CD4-positive, alpha-beta T cell (primary cell): ENCODE results near the gene LRP1B. TPM values are rescaled to one million over a fixed set of nuclear protein-coding genes. Genes with fewer than 3 reads are reported as not detected.

Source experiments
- ATAC-seq: fragments of 200-7000 bp; cut with Tn5 transposase; one replicate; pipeline ENCODE4 v1.10.0; 2022; ENCODE audit warnings: mild to moderate bottlenecking; ENCODE audit not compliant: poor library complexity
- CTCF ChIA-PET: fragments of 350-600 bp; sonication (Branson Sonifier 250); formaldehyde crosslinking; loops from one replicate; lab custom pipeline; 2021; ENCODE audit warnings: antibody characterized with exemption, inconsistent platforms; lab: Charles Lee
- POLR2A ChIA-PET: fragments of 350-600 bp; sonication (Branson Sonifier 250); formaldehyde crosslinking; loops from one replicate; lab custom pipeline; 2021; ENCODE audit warnings: antibody characterized with exemption, inconsistent platforms; lab: Charles Lee
- DNase-seq, 14 experiments: peaks; one replicate each; pipeline ENCODE4 v3.0.0-alpha.2; 2013 to 2020; ENCODE audit warnings: mixed read lengths in 2 of 14
- H3K27ac ChIP-seq, 2 donors: one replicate each; pipeline versions ENCODE4 v1.5.1 to v1.7.0; 2013; ENCODE audit warnings: low read length in 2 of 2, low read depth in 1 of 2, mild to moderate bottlenecking in 1 of 2
- H3K27me3 ChIP-seq, 2 experiments: 1 replicate in 1 of 2; 2 replicates in 1 of 2; pipeline versions ENCODE4 v1.6.1 to v1.7.0; 2013; ENCODE audit warnings: low read length in 2 of 2, control low read depth in 1 of 2, mild to moderate bottlenecking in 1 of 2, moderate library complexity in 1 of 2; ENCODE audit not compliant: insufficient read depth in 2 of 2, control insufficient read depth in 1 of 2
- H3K36me3 ChIP-seq: one replicate; pipeline ENCODE4 v1.6.1; 2013; ENCODE audit warnings: low read length, control low read depth; ENCODE audit not compliant: insufficient read depth
- H3K4me1 ChIP-seq: one replicate; pipeline ENCODE4 v1.6.1; 2013; ENCODE audit warnings: low read length, control low read depth; ENCODE audit not compliant: insufficient read depth
- H3K4me3 ChIP-seq: one replicate; pipeline ENCODE4 v1.5.1; 2013; ENCODE audit warnings: mild to moderate bottlenecking, low read length, moderate library complexity
- H3K9me3 ChIP-seq, 2 experiments: 1 replicate in 1 of 2; 2 replicates in 1 of 2; pipeline versions ENCODE4 v1.6.1 to v1.7.0; 2013; ENCODE audit warnings: low read length in 2 of 2, mild to moderate bottlenecking in 2 of 2, control low read depth in 1 of 2, moderate library complexity in 1 of 2; ENCODE audit not compliant: control insufficient read depth in 1 of 2, insufficient read depth in 1 of 2
- H3K27ac Mint-ChIP-seq: one replicate; pipeline ENCODE4 v1.8.0; 2020; ENCODE audit warnings: mixed read lengths
- H3K27me3 Mint-ChIP-seq: one replicate; pipeline ENCODE4 v1.8.0; 2021; ENCODE audit warnings: mixed read lengths
- H3K36me3 Mint-ChIP-seq: one replicate; pipeline ENCODE4 v1.8.0; 2021; ENCODE audit warnings: low read depth, mixed read lengths
- H3K4me1 Mint-ChIP-seq: one replicate; pipeline ENCODE4 v1.8.0; 2021; ENCODE audit warnings: low read depth, mixed read lengths
- H3K4me3 Mint-ChIP-seq: one replicate; pipeline ENCODE4 v1.8.0; 2020; ENCODE audit warnings: mild to moderate bottlenecking, mixed read lengths
- H3K9me3 Mint-ChIP-seq: one replicate; pipeline ENCODE4 v1.8.0; 2020; ENCODE audit warnings: mixed read lengths
- CTCF ChIP-seq: fragments of 200-600 bp; IDR thresholded peaks from one replicate; pipeline ENCODE4 v1.8.0; 2022; ENCODE audit warnings: antibody characterized with exemption, mild to moderate bottlenecking
- intact Hi-C, 2 experiments: fragments of 100-400 bp; cut with DNase I in 1 of 2; cut with micrococcal nuclease in 1 of 2; formaldehyde crosslinking; loops; one replicate each; pipeline versions ENCODE4 v1.15.1 to v1.9.0; 2023 to 2025; cut with DNase I, micrococcal nuclease
- total RNA-seq, 174 experiments: library from RNA in 2 of 174; stranded (reverse) in 2 of 174; gene quantifications; one replicate each; pipeline ENCODE4 v1.2.3 and lab custom pipeline; 2021 to 2026

LRP1B gene
- total RNA-seq, 2 experiments from 2014 or later: not detected

- Mint-ChIP-seq H3K4me3 (no peak overlapping the region), H3K27me3 (no peaks in the 10 kb centered on the region), H3K27ac (no peak overlapping the region), H3K4me1 (no peaks in the 10 kb centered on the region), H3K36me3 (no peaks in the 10 kb centered on the region), H3K9me3 (peaks cover 14% of the 10 kb centered on the region)
- H3K36me3 ChIP-seq: no peaks in the 10 kb centered on the region
- no peaks in the 10 kb centered on the region for H3K4me1 ChIP-seq
- H3K27me3 ChIP-seq: no peaks in the 10 kb centered on the region
- intact Hi-C loops: no loop called here
- ATAC-seq (no peak), DNase-seq (no peak)
- ChIA-PET POLR2A (no interaction called here), CTCF (no interaction called here)
- no peak overlapping the region for H3K4me3 ChIP-seq
- H3K27ac ChIP-seq: no peak overlapping the region
- peaks cover 0 to 4% of the 10 kb centered on the region in 2 experiments for H3K9me3 ChIP-seq
- no peak for TF ChIP-seq CTCF
These were observed 1103.6 kb downstream of the LRP1B start for GRCh38 chr2:141027221-141027620.

DNA sequence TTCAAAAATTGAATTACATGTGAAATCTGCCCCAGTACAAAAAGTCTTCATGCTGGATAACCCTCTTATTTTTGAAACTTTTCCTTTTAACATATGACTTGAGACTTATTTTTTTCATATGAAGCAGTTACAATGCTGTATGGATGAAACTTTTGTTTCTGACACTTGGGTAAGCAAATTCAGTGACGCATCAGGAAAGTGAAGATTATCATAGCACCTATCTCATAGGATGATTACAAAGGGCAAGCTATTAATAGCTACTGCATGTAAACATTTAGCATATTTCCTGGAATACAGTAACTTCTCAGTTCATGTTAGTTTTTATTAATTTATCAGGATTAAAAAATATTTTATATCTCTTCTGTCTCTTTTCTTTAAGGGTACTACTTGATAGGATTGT is 1109.2 kb downstream of the LRP1B start:
- H3K4me1 Mint-ChIP-seq: no peaks in the 10 kb centered on the region
- ATAC-seq: no peak
- POLR2A ChIA-PET: no interaction called here

GRCh38 chr2:141021109-141021508 is 1109.7 kb downstream of the LRP1B start:
- DNase-seq: no peak
- ATAC-seq: no peak
- no peak for TF ChIP-seq CTCF
- H3K36me3 Mint-ChIP-seq: no peaks in the 10 kb centered on the region
- peaks cover 0 to 3% of the 10 kb centered on the region in 2 experiments for H3K9me3 ChIP-seq
- H3K36me3 ChIP-seq: no peaks in the 10 kb centered on the region
- no peak overlapping the region for H3K4me3 Mint-ChIP-seq
- ChIA-PET POLR2A (no interaction called here), CTCF (no interaction called here)
- no peak overlapping the region for H3K27ac ChIP-seq
- H3K4me3 ChIP-seq: no peak overlapping the region
- no peaks in the 10 kb centered on the region for H3K27me3 Mint-ChIP-seq
- H3K4me1 Mint-ChIP-seq: no peaks in the 10 kb centered on the region
- H3K9me3 Mint-ChIP-seq: peaks cover 5% of the 10 kb centered on the region
- H3K4me1 ChIP-seq: no peaks in the 10 kb centered on the region
- no peak overlapping the region for H3K27ac Mint-ChIP-seq
- intact Hi-C loops: no loop called here
- H3K27me3 ChIP-seq: no peaks in the 10 kb centered on the region

More for the DNA sequence above, 1109.2 kb downstream of the LRP1B start:
- no peaks in the 10 kb centered on the region for H3K27me3 Mint-ChIP-seq
- H3K9me3 Mint-ChIP-seq: peaks cover 5% of the 10 kb centered on the region
- no peaks in the 10 kb centered on the region for H3K4me1 ChIP-seq
- no peaks in the 10 kb centered on the region for H3K36me3 ChIP-seq
- H3K27ac Mint-ChIP-seq: no peak overlapping the region
- H3K36me3 Mint-ChIP-seq: no peaks in the 10 kb centered on the region
- TF ChIP-seq CTCF: no peak
- H3K27me3 ChIP-seq: no peaks in the 10 kb centered on the region
- intact Hi-C loops: no loop called here
- H3K4me3 Mint-ChIP-seq: no peak overlapping the region
- peaks cover 0 to 3% of the 10 kb centered on the region in 2 experiments for H3K9me3 ChIP-seq
- no peak overlapping the region for H3K27ac ChIP-seq
- no peak for DNase-seq
- CTCF ChIA-PET: no interaction called here
- no peak overlapping the region for H3K4me3 ChIP-seq
